OCI-LY7 (cell line): Measurements from ENCODE around the gene ARFGEF3. TPM values are rescaled to one million over a fixed set of nuclear protein-coding genes. Genes with fewer than 3 reads are reported as not detected.
"Not testable (repeated sequence)": the region's sequence is repeated elsewhere in the genome, so short reads cannot be mapped to it uniquely, and the experiment has no call there.

Experiments
- BruUV-seq: library from RNA; stranded (reverse); fragments of 400-500 nt; replicated peaks from 2 replicates; lab custom pipeline; 2021; lab: Mats Ljungman, UMichigan
- CTCF ChIA-PET: fragments of 300-600 bp; sonication (Branson Sonifier 250); formaldehyde crosslinking; loops from one replicate; lab custom pipeline; 2022; ENCODE audit warnings: antibody characterized with exemption; ENCODE audit not compliant: unreplicated experiment; lab: Charles Lee
- POLR2A ChIA-PET: fragments of 300-600 bp; sonication (Branson Sonifier 250); formaldehyde crosslinking; loops from one replicate; lab custom pipeline; 2022; ENCODE audit warnings: antibody characterized with exemption; lab: Charles Lee
- DNase-seq: peaks from one replicate; pipeline ENCODE4 v3.0.0-alpha.2; 2015; ENCODE audit warnings: low spot score
- H2AFZ ChIP-seq: fragments of 200-600 bp; sonication (generic), shearing (Covaris generic); 2 replicates; pipeline ENCODE4 v1.6.1; 2014; ENCODE audit warnings: mild to moderate bottlenecking, antibody characterized with exemption, low read length, moderate library complexity
- H3K27ac ChIP-seq: fragments of 200-600 bp; sonication (generic); 2 replicates; pipeline ENCODE4 v1.5.1; 2014; ENCODE audit warnings: mixed run types, low read depth, mild to moderate bottlenecking, moderate library complexity, low read length, inconsistent platforms; ENCODE audit not compliant: poor library complexity, severe bottlenecking
- H3K36me3 ChIP-seq: fragments of 200-600 bp; sonication (generic); 2 replicates; pipeline ENCODE4 v1.6.1; 2014; ENCODE audit warnings: mild to moderate bottlenecking, antibody characterized with exemption, low read length, moderate library complexity, mixed read lengths; ENCODE audit not compliant: insufficient read depth
- H3K4me1 ChIP-seq: fragments of 200-600 bp; sonication (generic); 2 replicates; pipeline ENCODE4 v1.5.1; 2014; ENCODE audit warnings: mild to moderate bottlenecking, low read length; ENCODE audit not compliant: insufficient read depth, poor library complexity, severe bottlenecking
- H3K4me2 ChIP-seq: fragments of 200-600 bp; sonication (generic); 2 replicates; pipeline ENCODE4 v1.6.1; 2014; ENCODE audit warnings: mild to moderate bottlenecking, low read length
- H3K4me3 ChIP-seq: fragments of 200-600 bp; sonication (generic); 2 replicates; pipeline ENCODE4 v1.5.1; 2014; ENCODE audit warnings: mild to moderate bottlenecking, low read depth, low read length; ENCODE audit not compliant: poor library complexity, severe bottlenecking
- H3K79me2 ChIP-seq: fragments of 200-600 bp; sonication (generic); 2 replicates; pipeline ENCODE4 v1.6.1; 2016; ENCODE audit warnings: low read depth, mild to moderate bottlenecking, low read length, moderate library complexity, mixed read lengths; ENCODE audit not compliant: insufficient read depth
- H3K9me2 ChIP-seq: fragments of 200-600 bp; sonication (generic); 2 replicates; pipeline ENCODE4 v1.6.1; 2016; ENCODE audit warnings: mild to moderate bottlenecking, low read length, mixed read lengths; ENCODE audit not compliant: insufficient read depth
- H3K9me3 ChIP-seq: fragments of 200-600 bp; sonication (generic); 2 replicates; pipeline ENCODE4 v1.6.1; 2014; ENCODE audit warnings: mild to moderate bottlenecking, mixed run types, low read length, mixed read lengths
- H4K20me1 ChIP-seq: fragments of 200-600 bp; sonication (generic); 2 replicates; pipeline ENCODE4 v1.6.1; 2014; ENCODE audit warnings: mild to moderate bottlenecking, antibody characterized with exemption, low read length, moderate library complexity, mixed read lengths; ENCODE audit not compliant: insufficient read depth
- CTCF ChIP-seq: fragments of 200-600 bp; sonication (generic); conservative IDR thresholded peaks from 2 replicates; pipeline ENCODE4 v1.5.1; 2014; ENCODE audit warnings: mild to moderate bottlenecking, antibody characterized with exemption, low read length, moderate library complexity, mixed read lengths
- EZH2phosphoT487 ChIP-seq: fragments of 200-600 bp; sonication (generic); IDR thresholded peaks from 2 replicates; pipeline ENCODE4 v1.6.1; 2018; ENCODE audit warnings: low read depth, borderline replicate concordance, mild to moderate bottlenecking, mixed run types, antibody characterized with exemption, low read length, moderate library complexity, mixed read lengths
- intact Hi-C: fragments of 100-400 bp; cut with micrococcal nuclease; formaldehyde crosslinking; loops from one replicate; pipeline ENCODE4 v1.10.0; 2022; ENCODE audit not compliant: unreplicated experiment
- total RNA-seq, 2 experiments: library from RNA; depleted of rRNA in 1 of 2; stranded (reverse); fragments of >200 nt in 1 of 2; shearing (Covaris generic) in 1 of 2; gene quantifications; 2 replicates each; pipeline ENCODE4 v1.2.3, GENCODE V29; 2014 to 2022

Gene ARFGEF3
- total RNA-seq, 2 experiments from 2014 or later = not detected

GRCh38 chr6:138206862-138207261 is 45.1 kb downstream of the ARFGEF3 start:
- BruUV-seq = no TSS peak

GRCh38 chr6:138211048-138211581 is 49.4 kb downstream of the ARFGEF3 start:
- Histone ChIP-seq H3K4me3 (no peak overlapping the region), H3K36me3 (no peaks in the 10 kb centered on the region), H3K4me2 (no peak overlapping the region), H4K20me1 (no peaks in the 10 kb centered on the region), H3K9me2 (no peaks in the 10 kb centered on the region), H3K27ac (no peak overlapping the region), H3K79me2 (no peaks in the 10 kb centered on the region), H3K4me1 (no peaks in the 10 kb centered on the region), H2AFZ (no peak overlapping the region), H3K9me3 (no peaks in the 10 kb centered on the region)
- intact Hi-C loops = no loop called here
- no peak for TF ChIP-seq CTCF
- no peak for TF ChIP-seq EZH2phosphoT487
- ChIA-PET CTCF (no interaction called here), POLR2A (interaction anchor here (0.5 to 1.0 kb wide), 3 partner anchors 17 to 253 kb away, joined by 3 to 6 read pairs (median 4); no protein-coding TSS in a partner anchor)
- DNase-seq = no peak
- BruUV-seq = no TSS peak

More at GRCh38 chr6:138206862-138207261, 45.1 kb downstream of the ARFGEF3 start:
- Histone ChIP-seq H3K4me2 (no peak overlapping the region), H3K4me3 (no peak overlapping the region), H3K9me3 (no peaks in the 10 kb centered on the region), H3K27ac (no peak overlapping the region), H3K79me2 (no peaks in the 10 kb centered on the region), H3K4me1 (no peaks in the 10 kb centered on the region), H2AFZ (no peak overlapping the region), H3K36me3 (no peaks in the 10 kb centered on the region), H4K20me1 (no peaks in the 10 kb centered on the region), H3K9me2 (no peaks in the 10 kb centered on the region)
- no peak for DNase-seq
- ChIA-PET POLR2A (interaction anchor here (0.6 to 0.7 kb wide), 2 partner anchors 17 to 48 kb away, joined by 3 read pairs; no protein-coding TSS in a partner anchor), CTCF (no interaction called here)
- TF ChIP-seq CTCF (no peak), EZH2phosphoT487 (no peak)
- intact Hi-C loops = no loop called here

GRCh38 chr6:138211601-138212000 is 49.9 kb downstream of the ARFGEF3 start:
- CTCF ChIA-PET = no interaction called here

GRCh38 chr6:138212530-138212929 is 50.8 kb downstream of the ARFGEF3 start:
- H3K9me3 ChIP-seq, DNase-seq, H2AFZ ChIP-seq, H4K20me1 ChIP-seq, H3K4me1 ChIP-seq, BruUV-seq, H3K79me2 ChIP-seq, H3K4me3 ChIP-seq, intact Hi-C loops, H3K36me3 ChIP-seq, H3K4me2 ChIP-seq, H3K9me2 ChIP-seq, H3K27ac ChIP-seq, CTCF ChIA-PET: not testable (repeated sequence)
- POLR2A ChIA-PET = interaction anchor here (0.6 to 0.7 kb wide), 3 partner anchors 123 to 312 kb away, joined by 3 to 4 read pairs (median 3); no protein-coding TSS in a partner anchor

More at GRCh38 chr6:138211601-138212000, 49.9 kb downstream of the ARFGEF3 start:
- H3K4me1 ChIP-seq = no peaks in the 10 kb centered on the region
- H3K9me3 ChIP-seq = no peaks in the 10 kb centered on the region
- H2AFZ ChIP-seq = no peak overlapping the region
- H4K20me1 ChIP-seq = no peaks in the 10 kb centered on the region
- BruUV-seq = no TSS peak
- H3K27ac ChIP-seq = no peak overlapping the region
- POLR2A ChIA-PET = interaction anchor here (0.5 to 0.6 kb wide), 3 partner anchors 58 to 253 kb away, joined by 3 to 6 read pairs (median 4); no protein-coding TSS in a partner anchor
- H3K36me3 ChIP-seq = no peaks in the 10 kb centered on the region
- no peaks in the 10 kb centered on the region for H3K79me2 ChIP-seq
- intact Hi-C loops = no loop called here
- TF ChIP-seq CTCF (no peak), EZH2phosphoT487 (no peak)
- H3K4me2 ChIP-seq = no peak overlapping the region
- no peak for DNase-seq
- H3K4me3 ChIP-seq = no peak overlapping the region
- no peaks in the 10 kb centered on the region for H3K9me2 ChIP-seq
